Measurements from ENCODE around the gene DSC1.
A peak's percentile ranks its signal among the peaks of the same experiment; 100 is the strongest.

Gene DSC1

GRCh38 chr18:31102025-31102684 lies 60.5 kb downstream of the DSC1 start, which contains the start of gene DSC2:
TSS of gene DSC2 (minus strand) at chr18:31102421. CDS start at chr18:31101971, 450 bp downstream.
- FAIRE-seq: no peak

- FAIRE-seq: no peak
Measured at GRCh38 chr18:31101183-31102024, 61.3 kb downstream of the DSC1 start.

GRCh38 chr18:31100436-31101182 lies 62.0 kb downstream of the DSC1 start:
- FAIRE-seq: no peak

GRCh38 chr18:31099450-31100230 lies 63.0 kb downstream of the DSC1 start:
- FAIRE-seq: peak; percentile 55

GRCh38 chr18:31098878-31099277 lies 63.8 kb downstream of the DSC1 start:
- no peak for FAIRE-seq

- FAIRE-seq: peak; percentile 85
Measured at GRCh38 chr18:31097666-31098065, 65.0 kb downstream of the DSC1 start.

GRCh38 chr18:31093880-31094279 lies 68.8 kb downstream of the DSC1 start:
- FAIRE-seq: no peak

GRCh38 chr18:31093294-31093693 lies 69.4 kb downstream of the DSC1 start:
- FAIRE-seq: no peak

GRCh38 chr18:31091350-31091749 lies 71.3 kb downstream of the DSC1 start:
- no peak for FAIRE-seq

- FAIRE-seq: no peak
Measured at GRCh38 chr18:31088532-31088931, 74.1 kb downstream of the DSC1 start.

GRCh38 chr18:31079973-31080372 lies 82.7 kb downstream of the DSC1 start:
- no peak for FAIRE-seq
